ENCODE data around the gene LTV1. TPM values are rescaled to one million over a fixed set of nuclear protein-coding genes. Genes with fewer than 3 reads are reported as not detected.
"Not testable (repeated sequence)": the region's sequence is repeated elsewhere in the genome, so short reads cannot be mapped to it uniquely, and the experiment has no call there.

Gene LTV1
- total RNA-seq, 1 donor from 2014 or later: 18.0 TPM

DNA sequence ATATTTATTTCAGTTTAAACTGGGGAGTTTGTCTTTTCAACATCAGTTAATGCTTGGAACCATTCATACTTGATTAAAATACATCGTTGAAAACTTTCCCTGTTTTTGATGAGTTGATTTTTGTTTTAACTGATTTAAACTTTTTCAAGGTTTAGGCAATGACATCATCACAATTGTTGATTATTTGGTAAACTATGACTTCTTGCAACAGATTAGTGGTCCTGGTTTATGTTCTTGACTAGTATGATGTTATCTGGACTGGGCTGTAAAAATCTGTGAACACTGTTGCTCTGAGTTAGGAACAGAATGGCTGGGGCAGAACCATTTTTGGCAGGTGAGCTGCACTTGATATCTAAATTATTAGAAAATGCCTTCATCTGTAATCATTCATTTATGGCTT, 21.1 kb downstream of the LTV1 start, which contains the start of gene ZC2HC1B:
ZC2HC1B (plus strand) TSS at position 241 of the 400 bp plus-strand sequence; CDS start at position 307, 66 bp downstream.
- H3K4me3 ChIP-seq (ENCODE audit: low read depth, low read length): no peak within 1 kb of the TSS
- no peak for TF ChIP-seq CTCF (conservative IDR thresholded peaks at IDR 0.05; ENCODE audit: low read depth, low read length)
- no peak for DNase-seq (ENCODE audit: low read depth)

GRCh38 chr6:143867236-143867635, 24.1 kb downstream of the LTV1 start:
- no peak for TF ChIP-seq CTCF (conservative IDR thresholded peaks at IDR 0.05; ENCODE audit: low read depth, low read length)
- no peak overlapping the region for H3K4me3 ChIP-seq (ENCODE audit: low read depth, low read length)
- no peak for DNase-seq (ENCODE audit: low read depth)

DNA sequence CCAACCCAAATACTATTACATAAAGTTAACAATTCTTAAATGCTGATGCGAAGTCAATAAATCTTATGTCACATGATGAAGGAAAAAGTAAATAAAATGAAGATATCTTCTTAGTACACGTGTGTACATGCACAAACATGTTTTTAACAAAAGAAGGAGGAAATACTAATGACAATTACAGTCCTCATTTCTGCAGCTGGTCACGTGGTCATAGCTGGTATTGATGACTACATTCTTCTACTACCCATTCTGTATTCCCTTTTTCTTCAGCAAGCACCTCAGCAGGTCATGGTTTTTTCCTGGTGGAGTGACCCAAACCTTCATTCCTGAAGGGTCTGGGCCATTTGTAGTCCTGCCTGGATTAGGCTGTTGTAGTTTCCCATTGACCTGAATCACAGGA, 25.7 kb downstream of the LTV1 start:
- DNase-seq (ENCODE audit: low read depth); H3K4me3 ChIP-seq (ENCODE audit: low read depth, low read length): not testable (repeated sequence)

DNA sequence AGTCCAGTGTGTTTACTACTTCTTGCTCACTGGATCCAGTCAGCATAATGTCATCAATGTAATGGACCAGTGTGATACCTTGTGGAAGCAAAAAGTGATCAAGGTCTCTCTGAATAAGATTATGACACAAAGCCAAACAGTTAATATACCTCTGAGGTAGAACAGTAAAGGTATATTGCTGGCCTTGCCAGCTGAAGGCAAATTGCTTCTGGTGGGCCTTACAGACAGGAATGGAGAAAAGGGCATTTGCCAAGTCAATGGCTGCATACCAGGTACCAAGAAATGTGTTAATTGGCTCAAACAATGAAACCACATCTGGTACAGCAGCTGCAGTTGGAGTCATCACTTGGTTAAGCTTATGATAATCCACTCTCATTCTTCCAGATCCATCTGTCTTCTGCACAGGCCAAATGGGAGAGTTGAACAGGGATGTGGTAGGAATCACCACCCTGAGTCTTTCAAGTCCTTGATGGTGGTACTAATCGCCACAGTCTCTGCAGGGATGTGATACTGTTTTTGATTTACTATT, 28.1 kb downstream of the LTV1 start:
- DNase-seq (ENCODE audit: low read depth); H3K4me3 ChIP-seq (ENCODE audit: low read depth, low read length): not testable (repeated sequence)

DNA sequence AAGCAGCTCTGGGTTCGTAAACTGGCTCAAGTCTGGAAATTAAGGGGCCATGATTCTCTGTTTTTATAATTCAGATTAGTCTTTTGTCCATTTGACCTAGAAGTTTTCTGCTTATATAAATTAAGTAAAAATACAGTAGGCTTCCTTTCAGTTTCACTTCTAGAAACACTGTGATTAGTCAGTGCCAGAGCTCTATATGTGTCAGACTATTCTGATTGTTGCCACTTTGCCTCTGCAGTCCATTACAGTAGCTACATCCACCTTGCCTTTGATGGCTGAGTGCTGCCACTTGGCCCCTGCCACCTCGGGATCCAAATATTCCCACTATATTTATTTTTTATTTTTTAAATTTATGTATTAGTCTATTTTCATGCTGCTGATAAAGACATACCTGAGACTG, 29.1 kb downstream of the LTV1 start:
- H3K4me3 ChIP-seq (ENCODE audit: low read depth, low read length): no peak overlapping the region
- no peak for DNase-seq (ENCODE audit: low read depth)
- no peak for TF ChIP-seq CTCF (conservative IDR thresholded peaks at IDR 0.05; ENCODE audit: low read depth, low read length)

GRCh38 chr6:143873600-143873999, 30.5 kb downstream of the LTV1 start:
- not testable (repeated sequence) for DNase-seq (ENCODE audit: low read depth); H3K4me3 ChIP-seq (ENCODE audit: low read depth, low read length)

GRCh38 chr6:143874503-143874902, 31.4 kb downstream of the LTV1 start:
- not testable (repeated sequence) for H3K4me3 ChIP-seq (ENCODE audit: low read depth, low read length); DNase-seq (ENCODE audit: low read depth)

DNA sequence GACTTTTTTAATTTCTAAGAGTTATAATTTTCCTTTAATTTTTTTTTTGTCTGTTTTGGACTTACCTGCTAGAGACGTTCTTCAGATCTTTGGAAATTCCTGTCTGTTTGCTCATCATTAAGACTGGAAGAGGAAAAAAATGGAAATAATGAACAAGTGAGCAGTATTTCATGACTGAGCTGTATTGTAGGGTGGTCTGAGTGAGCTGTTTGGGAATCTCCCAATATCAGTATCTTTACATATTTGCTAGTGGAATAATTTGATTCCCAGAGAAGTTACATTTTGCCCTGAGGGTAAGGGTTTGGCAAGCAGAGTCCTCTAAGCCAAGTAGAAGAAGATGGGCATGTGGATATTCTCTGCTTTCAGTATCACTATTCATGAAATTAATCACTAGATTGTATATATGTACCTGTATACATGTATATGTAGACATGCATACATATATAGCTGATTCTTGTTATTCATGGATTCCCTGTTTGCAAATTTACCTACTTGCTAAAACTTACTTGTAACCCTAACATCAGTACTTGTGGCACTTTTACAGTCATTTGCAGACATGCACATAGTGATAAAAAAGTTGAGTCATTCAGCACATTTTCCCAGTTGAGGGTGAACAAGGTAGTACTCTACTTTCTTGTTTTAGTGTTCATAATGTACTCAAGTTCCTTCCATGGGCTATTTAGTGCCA, 34.6 kb downstream of the LTV1 start:
- H3K4me3 ChIP-seq (ENCODE audit: low read depth, low read length): no peak overlapping the region
- no peak for DNase-seq (ENCODE audit: low read depth)
- no peak for TF ChIP-seq CTCF (conservative IDR thresholded peaks at IDR 0.05; ENCODE audit: low read depth, low read length)

- DNase-seq (ENCODE audit: low read depth): no peak
- TF ChIP-seq CTCF (conservative IDR thresholded peaks at IDR 0.05; ENCODE audit: low read depth, low read length): no peak
- H3K4me3 ChIP-seq (ENCODE audit: low read depth, low read length): no peak overlapping the region
These were observed 35.2 kb downstream of the LTV1 start for GRCh38 chr6:143878272-143878760.

Data from epithelial cell of proximal tubule (primary cell).